HepG2 (cell line): ENCODE results near the gene C4orf36. TPM values are rescaled to one million over a fixed set of nuclear protein-coding genes. Genes with fewer than 3 reads are reported as not detected.

Experiments
- ATAC-seq: fragments of 200-7000 bp; cut with Tn5 transposase; 3 replicates; pipeline ENCODE4 v1.9.1; 2020; ENCODE audit warnings: mild to moderate bottlenecking, moderate library complexity
- BruUV-seq: library from RNA; stranded (reverse); fragments of 400-500 nt; replicated peaks from 2 replicates; lab custom pipeline; 2021; lab: Mats Ljungman, UMichigan
- CTCF ChIA-PET: fragments of 300-600 bp; formaldehyde crosslinking; extraction: SDS; loops from one replicate; lab custom pipeline; 2021; ENCODE audit warnings: low total read pairs, inconsistent platforms, low intra/inter-chr PET ratio; lab: Yijun Ruan, JAX
- POLR2A ChIA-PET: fragments of 350-600 bp; sonication (Branson Sonifier 250); formaldehyde crosslinking; loops from one replicate; lab custom pipeline; 2020; ENCODE audit warnings: antibody characterized with exemption, inconsistent platforms; lab: Yijun Ruan, JAX
- DNase-seq: peaks from one replicate; pipeline ENCODE4 v3.0.0-alpha.2; 2015; ENCODE audit warnings: low spot score
- FAIRE-seq: peaks from 3 replicates; lab custom pipeline; 2011; peaks lifted over from hg19 to GRCh38; lab: Jason Lieb, UNC
- H2AFZ ChIP-seq: one replicate; pipeline ENCODE4 v1.6.1; 2011; ENCODE audit warnings: low read length, inconsistent platforms
- H3K27ac ChIP-seq: fragments of 300-600 bp; 3 replicates; pipeline ENCODE4 v1.8.0; 2011; ENCODE audit warnings: mixed run types, mild to moderate bottlenecking, mixed read lengths, low read length, inconsistent platforms; ENCODE audit not compliant: insufficient read depth; ENCODE audit errors: extremely low read length
- H3K27me3 ChIP-seq, 2 experiments: fragments of 200-600 bp in 1 of 2; 2 replicates in 1 of 2; 3 replicates in 1 of 2; pipeline versions ENCODE4 v1.6.0 to v1.8.0; 2011; ENCODE audit warnings: low read length in 2 of 2, mild to moderate bottlenecking in 2 of 2, moderate library complexity in 2 of 2, inconsistent platforms in 1 of 2; ENCODE audit not compliant: insufficient read depth in 2 of 2, control insufficient read depth in 1 of 2
- H3K36me3 ChIP-seq, 2 experiments: fragments of 200-600 bp in 1 of 2; replicated peaks in 1 of 2; 2 replicates in 1 of 2; 3 replicates in 1 of 2; pipeline versions ENCODE4 v1.5.1 to v1.8.0; 2011; ENCODE audit warnings: low read length in 2 of 2, inconsistent platforms in 1 of 2; ENCODE audit not compliant: insufficient read depth in 2 of 2, control insufficient read depth in 1 of 2
- H3K4me1 ChIP-seq: 2 replicates; pipeline ENCODE4 v1.5.1; 2012; ENCODE audit warnings: low read length, inconsistent platforms; ENCODE audit not compliant: insufficient read depth
- H3K4me2 ChIP-seq: 2 replicates; pipeline ENCODE4 v1.6.0; 2011; ENCODE audit warnings: low read depth, low read length, inconsistent platforms
- H3K4me3 ChIP-seq, 3 experiments: fragments of 200-600 bp in 1 of 3; sonication (generic), shearing (Covaris generic) in 1 of 3; replicated peaks in 1 of 3; 2 replicates each; pipeline ENCODE4 v1.5.1; 2011 to 2016; ENCODE audit warnings: low read length in 3 of 3, inconsistent platforms in 2 of 3, low read depth in 2 of 3, mild to moderate bottlenecking in 2 of 3, control low read depth in 1 of 3, mixed read lengths in 1 of 3; ENCODE audit not compliant: insufficient read depth in 1 of 3
- H3K79me2 ChIP-seq: one replicate; pipeline ENCODE4 v1.6.1; 2011; ENCODE audit warnings: low read length, inconsistent platforms; ENCODE audit not compliant: insufficient read depth
- H3K9ac ChIP-seq: 2 replicates; pipeline ENCODE4 v1.6.0; 2011; ENCODE audit warnings: mild to moderate bottlenecking, low read depth, low read length, inconsistent platforms; ENCODE audit not compliant: insufficient read depth
- H3K9me3 ChIP-seq: 2 replicates; pipeline ENCODE4 v1.5.1; 2012; ENCODE audit warnings: mild to moderate bottlenecking, low read length
- H4K20me1 ChIP-seq: 2 replicates; pipeline ENCODE4 v1.6.0; 2011; ENCODE audit warnings: inconsistent platforms, mild to moderate bottlenecking, low read length, moderate library complexity; ENCODE audit not compliant: insufficient read depth
- DNMT1 ChIP-seq: sonication (generic); formaldehyde crosslinking; IDR thresholded peaks from 2 replicates; pipeline ENCODE4 v1.5.1; 2020; ENCODE audit warnings: mild to moderate bottlenecking, missing genetic modification reagents
- GTF3A ChIP-seq: sonication (generic); formaldehyde crosslinking; conservative IDR thresholded peaks from 2 replicates; pipeline ENCODE4 v1.4.0; 2020; ENCODE audit warnings: mild to moderate bottlenecking, missing genetic modification reagents
- NAIF1 ChIP-seq: sonication (generic); formaldehyde crosslinking; IDR thresholded peaks from 2 replicates; pipeline ENCODE4 v1.5.0; 2020; ENCODE audit warnings: mild to moderate bottlenecking, missing genetic modification reagents, borderline replicate concordance
- REL ChIP-seq: sonication (generic); formaldehyde crosslinking; conservative IDR thresholded peaks from 2 replicates; pipeline ENCODE4 v1.8.0; 2022; ENCODE audit warnings: mild to moderate bottlenecking, missing genetic modification reagents, moderate library complexity
- TBP ChIP-seq: sonication (generic); formaldehyde crosslinking; IDR thresholded peaks from 2 replicates; pipeline ENCODE4 v1.5.0; 2020; ENCODE audit warnings: missing genetic modification reagents
- ZBTB20 ChIP-seq: sonication (generic); formaldehyde crosslinking; IDR thresholded peaks from 2 replicates; pipeline ENCODE4 v1.8.1; 2023; ENCODE audit warnings: missing genetic modification reagents, low read depth, mild to moderate bottlenecking, borderline replicate concordance
- ZNF12 ChIP-seq: sonication (generic); formaldehyde crosslinking; IDR thresholded peaks from 2 replicates; pipeline ENCODE4 v1.5.0; 2020; ENCODE audit warnings: missing genetic modification reagents
- ZNF138 ChIP-seq: sonication (generic); formaldehyde crosslinking; IDR thresholded peaks from 2 replicates; pipeline ENCODE4 v1.5.0; 2020; ENCODE audit warnings: mild to moderate bottlenecking, low read depth, missing genetic modification reagents
- ZNF572 ChIP-seq: sonication (generic); formaldehyde crosslinking; IDR thresholded peaks from 2 replicates; pipeline ENCODE4 v1.5.1; 2020; ENCODE audit warnings: mild to moderate bottlenecking, missing genetic modification reagents
- ZNF737 ChIP-seq: sonication (generic); formaldehyde crosslinking; IDR thresholded peaks from 2 replicates; pipeline ENCODE4 v1.5.0; 2020; ENCODE audit warnings: missing genetic modification reagents, mild to moderate bottlenecking, borderline replicate concordance
- WGBS: methylation state at CpG from one replicate; pipeline ENCODE4 v1.1.6; 2017; ENCODE audit warnings: low lambda C conversion rate; 5-methylcytosine and 5-hydroxymethylcytosine counted together
- in situ Hi-C: cut with HindIII; loops from 2 replicates; pipeline ENCODE4 v1.10.0; 2017; ENCODE audit warnings: low pct_unique_long_range_greater_than_20kb; ENCODE audit not compliant: extremely low pct_ligation_motif_present
- intact Hi-C: fragments of 100-400 bp; cut with micrococcal nuclease; formaldehyde crosslinking; loops from one replicate; pipeline ENCODE4 v1.10.0; 2022; ENCODE audit not compliant: unreplicated experiment
- polyA plus RNA-seq, 8 experiments: library from polyadenylated mRNA; depleted of rRNA in 3 of 8; stranded (reverse) in 7 of 8; unstranded in 1 of 8; fragments of >200 nt; fragmentation: Illumina TruSeq in 4 of 8; extraction: Trizol in 4 of 8; gene quantifications; 2 replicates each; pipeline versions ENCODE4 v1.2.1 to v1.2.3, GENCODE V29; 2011 to 2016; ENCODE audit warnings: low read depth in 4 of 8, missing spikeins in 1 of 8, mixed read lengths in 1 of 8; ENCODE audit not compliant: insufficient read depth in 1 of 8
- total RNA-seq, 5 experiments: library from RNA; depleted of rRNA; stranded (reverse); fragments of >200 nt; fragmentation: Illumina TruSeq; extraction: Trizol; gene quantifications; 2 replicates each; pipeline ENCODE4 v1.2.3, GENCODE V29; 2016; ENCODE audit warnings: low read depth in 1 of 5
- TF ChIP-seq, protein P1 (sequence below): sonication (generic); formaldehyde crosslinking; IDR thresholded peaks from 2 replicates; pipeline ENCODE4 v1.4.0; 2020; ENCODE audit warnings: missing genetic modification reagents
- TF ChIP-seq, protein P2 (sequence below): sonication (generic); formaldehyde crosslinking; IDR thresholded peaks from 2 replicates; pipeline ENCODE4 v1.5.0; 2020; ENCODE audit warnings: mild to moderate bottlenecking, missing genetic modification reagents, borderline replicate concordance

C4orf36 gene
- total and polyA plus RNA-seq, 2 of the 13 experiments (the other 11 are each of a cell fraction or from before 2014, with no cell fraction given): 0.63 TPM; not detected in 1

DNA sequence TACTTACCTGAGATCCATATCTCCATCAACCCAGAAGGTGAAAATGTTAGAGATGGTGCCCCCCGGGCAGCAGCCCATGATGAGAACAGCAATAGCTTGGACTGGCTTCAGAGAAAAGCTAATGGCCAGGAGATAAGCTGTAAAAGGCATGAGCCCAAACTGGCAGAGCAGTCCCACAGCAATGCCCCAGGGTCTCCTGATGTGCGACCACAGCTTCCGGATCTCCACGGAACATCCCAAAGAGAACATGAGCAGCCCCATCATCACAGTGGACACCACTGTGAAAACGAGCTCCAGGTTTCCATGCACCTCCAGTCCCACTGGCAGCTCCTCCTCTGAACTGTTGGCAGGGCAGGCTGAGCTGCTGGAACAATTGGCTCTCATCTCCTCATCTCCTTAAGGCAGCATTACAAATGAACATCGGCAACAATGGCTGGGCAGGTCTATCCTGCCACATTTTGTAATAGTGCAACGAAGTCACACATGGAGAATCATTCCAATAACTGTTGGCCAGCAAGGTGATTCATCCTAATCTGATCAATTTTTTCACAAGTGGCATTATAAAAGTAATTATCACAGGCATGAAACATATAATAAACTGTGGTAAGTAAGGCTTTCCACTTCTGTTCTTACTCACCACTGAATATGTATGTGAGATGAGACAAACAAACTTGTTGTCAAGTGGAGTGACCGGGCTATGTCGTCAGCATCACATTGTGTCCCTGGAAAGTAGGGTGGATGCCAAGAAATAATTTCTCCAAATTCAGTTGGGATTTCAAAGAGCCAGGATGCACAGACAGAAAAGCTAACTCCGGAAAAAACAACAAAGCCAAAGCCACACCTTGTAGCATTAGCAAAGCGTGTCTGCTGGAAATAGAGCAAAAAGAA is 43.2 kb downstream of the C4orf36 start, which contains the start of gene SLC10A6:
SLC10A6 (minus strand) TSS at position 653 of the 888 bp plus-strand sequence; CDS start at position 384, 269 bp downstream.
- no peak within 1 kb of the TSS for H3K4me2 ChIP-seq
- no TSS peak for BruUV-seq
- 33% methylated on average over 11 of the region's 11 CpGs for WGBS
- TF ChIP-seq ZBTB20 (CRISPR knock-in tag): no peak
- no peak for TF ChIP-seq ZNF572 (CRISPR knock-in tag)
- TF ChIP-seq ZNF12: no peak
- no peak for TF ChIP-seq NAIF1
- TF ChIP-seq ZNF737 (CRISPR knock-in tag): no peak
- no peak for TF ChIP-seq ZNF138 (CRISPR knock-in tag)
- TF ChIP-seq GTF3A (CRISPR knock-in tag): no peak
- no peaks in the 10 kb centered on the region for H4K20me1 ChIP-seq
- no peak within 1 kb of the TSS for H2AFZ ChIP-seq
- FAIRE-seq (no peak), DNase-seq (no peak), ATAC-seq (no peak)
- H3K9me3 ChIP-seq: no peaks in the 10 kb centered on the region
- no peaks in the 10 kb centered on the region for H3K4me1 ChIP-seq
- H3K27me3 ChIP-seq: no peaks in the 10 kb centered on the region
- intact Hi-C loops: no loop called here
- no peak within 1 kb of the TSS for H3K27ac ChIP-seq
- CTCF ChIA-PET: no interaction called here
- POLR2A ChIA-PET: no interaction called here
- no peak within 1 kb of the TSS for H3K4me3 ChIP-seq
- H3K79me2 ChIP-seq: no peaks in the 10 kb centered on the region
- in situ Hi-C loops: no loop called here
- no peak within 1 kb of the TSS for H3K9ac ChIP-seq
- no peaks in the 10 kb centered on the region for H3K36me3 ChIP-seq

DNA sequence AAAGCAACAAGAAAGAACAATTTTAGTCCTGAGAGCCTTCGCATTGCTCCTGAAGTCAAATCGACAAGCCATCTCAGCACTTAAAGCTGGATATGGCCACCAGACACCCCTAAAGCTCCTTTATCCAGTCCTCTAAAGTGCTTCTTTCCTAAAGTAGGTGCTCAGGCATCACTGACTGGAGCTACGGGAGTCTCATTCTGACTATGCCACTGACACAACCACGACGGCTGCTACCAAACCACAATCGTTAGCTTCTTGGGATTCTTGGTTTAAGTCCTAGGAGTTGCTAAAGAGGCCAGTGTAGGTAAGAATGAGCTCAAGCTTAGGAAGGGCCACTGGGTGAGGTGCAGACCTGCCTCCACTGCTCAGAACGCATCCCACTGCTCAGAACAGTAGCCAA is 44.1 kb downstream of the C4orf36 start:
- ATAC-seq (no peak), DNase-seq (no peak), FAIRE-seq (no peak)
- no peaks in the 10 kb centered on the region for H4K20me1 ChIP-seq
- no peaks in the 10 kb centered on the region for H3K36me3 ChIP-seq
- no peak overlapping the region for H2AFZ ChIP-seq
- H3K4me3 ChIP-seq: no peak overlapping the region
- H3K27me3 ChIP-seq: no peaks in the 10 kb centered on the region
- H3K79me2 ChIP-seq: no peaks in the 10 kb centered on the region
- WGBS: 29% methylated on average over 3 of the region's 7 CpGs
- H3K9me3 ChIP-seq: no peaks in the 10 kb centered on the region
- no peaks in the 10 kb centered on the region for H3K4me1 ChIP-seq
- intact Hi-C loops (no loop called here), in situ Hi-C loops (no loop called here)
- H3K9ac ChIP-seq: no peak overlapping the region
- CTCF ChIA-PET: no interaction called here
- H3K27ac ChIP-seq: no peak overlapping the region
- H3K4me2 ChIP-seq: no peak overlapping the region
- no TSS peak for BruUV-seq
- POLR2A ChIA-PET: no interaction called here
- TF ChIP-seq DNMT1 (CRISPR knock-in tag) (no peak), TBP (no peak), REL (no peak)
- TF ChIP-seq, protein P1, sequence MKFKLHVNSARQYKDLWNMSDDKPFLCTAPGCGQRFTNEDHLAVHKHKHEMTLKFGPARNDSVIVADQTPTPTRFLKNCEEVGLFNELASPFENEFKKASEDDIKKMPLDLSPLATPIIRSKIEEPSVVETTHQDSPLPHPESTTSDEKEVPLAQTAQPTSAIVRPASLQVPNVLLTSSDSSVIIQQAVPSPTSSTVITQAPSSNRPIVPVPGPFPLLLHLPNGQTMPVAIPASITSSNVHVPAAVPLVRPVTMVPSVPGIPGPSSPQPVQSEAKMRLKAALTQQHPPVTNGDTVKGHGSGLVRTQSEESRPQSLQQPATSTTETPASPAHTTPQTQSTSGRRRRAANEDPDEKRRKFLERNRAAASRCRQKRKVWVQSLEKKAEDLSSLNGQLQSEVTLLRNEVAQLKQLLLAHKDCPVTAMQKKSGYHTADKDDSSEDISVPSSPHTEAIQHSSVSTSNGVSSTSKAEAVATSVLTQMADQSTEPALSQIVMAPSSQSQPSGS (CRISPR knock-in tag): no peak
- TF ChIP-seq, protein P2, sequence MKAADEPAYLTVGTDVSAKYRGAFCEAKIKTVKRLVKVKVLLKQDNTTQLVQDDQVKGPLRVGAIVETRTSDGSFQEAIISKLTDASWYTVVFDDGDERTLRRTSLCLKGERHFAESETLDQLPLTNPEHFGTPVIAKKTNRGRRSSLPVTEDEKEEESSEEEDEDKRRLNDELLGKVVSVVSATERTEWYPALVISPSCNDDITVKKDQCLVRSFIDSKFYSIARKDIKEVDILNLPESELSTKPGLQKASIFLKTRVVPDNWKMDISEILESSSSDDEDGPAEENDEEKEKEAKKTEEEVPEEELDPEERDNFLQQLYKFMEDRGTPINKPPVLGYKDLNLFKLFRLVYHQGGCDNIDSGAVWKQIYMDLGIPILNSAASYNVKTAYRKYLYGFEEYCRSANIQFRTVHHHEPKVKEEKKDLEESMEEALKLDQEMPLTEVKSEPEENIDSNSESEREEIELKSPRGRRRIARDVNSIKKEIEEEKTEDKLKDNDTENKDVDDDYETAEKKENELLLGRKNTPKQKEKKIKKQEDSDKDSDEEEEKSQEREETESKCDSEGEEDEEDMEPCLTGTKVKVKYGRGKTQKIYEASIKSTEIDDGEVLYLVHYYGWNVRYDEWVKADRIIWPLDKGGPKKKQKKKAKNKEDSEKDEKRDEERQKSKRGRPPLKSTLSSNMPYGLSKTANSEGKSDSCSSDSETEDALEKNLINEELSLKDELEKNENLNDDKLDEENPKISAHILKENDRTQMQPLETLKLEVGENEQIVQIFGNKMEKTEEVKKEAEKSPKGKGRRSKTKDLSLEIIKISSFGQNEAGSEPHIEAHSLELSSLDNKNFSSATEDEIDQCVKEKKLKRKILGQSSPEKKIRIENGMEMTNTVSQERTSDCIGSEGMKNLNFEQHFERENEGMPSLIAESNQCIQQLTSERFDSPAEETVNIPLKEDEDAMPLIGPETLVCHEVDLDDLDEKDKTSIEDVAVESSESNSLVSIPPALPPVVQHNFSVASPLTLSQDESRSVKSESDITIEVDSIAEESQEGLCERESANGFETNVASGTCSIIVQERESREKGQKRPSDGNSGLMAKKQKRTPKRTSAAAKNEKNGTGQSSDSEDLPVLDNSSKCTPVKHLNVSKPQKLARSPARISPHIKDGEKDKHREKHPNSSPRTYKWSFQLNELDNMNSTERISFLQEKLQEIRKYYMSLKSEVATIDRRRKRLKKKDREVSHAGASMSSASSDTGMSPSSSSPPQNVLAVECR (CRISPR knock-in tag): no peak
